Panc1 (cell line): ENCODE measurements around the gene CAVIN3. TPM values are rescaled to one million over a fixed set of nuclear protein-coding genes. Genes with fewer than 3 reads are reported as not detected.

ENCODE experiments used
- ATAC-seq: fragments of 200-7000 bp; cut with Tn5 transposase; 2 replicates; pipeline ENCODE4 v1.9.1; 2020; ENCODE audit warnings: mild to moderate bottlenecking, moderate library complexity
- BruUV-seq: library from RNA; stranded (reverse); fragments of 400-500 nt; replicated peaks from 2 replicates; lab custom pipeline; 2021; lab: Mats Ljungman, UMichigan
- CTCF ChIA-PET: fragments of 300-600 bp; sonication (Branson Sonifier 250); formaldehyde crosslinking; loops from one replicate; lab custom pipeline; 2022; ENCODE audit warnings: antibody characterized with exemption; lab: Charles Lee
- POLR2A ChIA-PET: fragments of 300-600 bp; sonication (Branson Sonifier 250); formaldehyde crosslinking; loops from one replicate; lab custom pipeline; 2022; ENCODE audit warnings: antibody characterized with exemption; lab: Charles Lee
- DNase-seq: peaks from one replicate; pipeline ENCODE4 v3.0.0-alpha.2; 2010; ENCODE audit warnings: low read depth, low spot score
- H3K27ac ChIP-seq: 2 replicates; pipeline ENCODE4 v1.5.1; 2011; ENCODE audit warnings: mild to moderate bottlenecking, low read length, inconsistent platforms
- H3K27me3 ChIP-seq: fragments of 200-500 bp; sonication (Bioruptor generic); 2 replicates; pipeline ENCODE4 v1.6.0; 2014; ENCODE audit warnings: low read length, inconsistent platforms; ENCODE audit not compliant: control insufficient read depth, insufficient read depth
- H3K36me3 ChIP-seq: fragments of 200-500 bp; sonication (Bioruptor generic); 2 replicates; pipeline ENCODE4 v1.5.1; 2014; ENCODE audit warnings: inconsistent platforms, mild to moderate bottlenecking, low read length, moderate library complexity; ENCODE audit not compliant: control insufficient read depth, insufficient read depth
- H3K4me1 ChIP-seq: 2 replicates; pipeline ENCODE4 v1.5.1; 2011; ENCODE audit warnings: inconsistent platforms, mild to moderate bottlenecking, low read length, moderate library complexity; ENCODE audit not compliant: control insufficient read depth, insufficient read depth
- H3K4me3 ChIP-seq, 2 experiments: 2 replicates each; pipeline ENCODE4 v1.5.1; 2011 to 2012; ENCODE audit warnings: low read depth in 2 of 2, low read length in 2 of 2, mild to moderate bottlenecking in 2 of 2, inconsistent platforms in 1 of 2, moderate library complexity in 1 of 2
- H3K9me3 ChIP-seq: fragments of 200-500 bp; sonication (Bioruptor generic); 2 replicates; pipeline ENCODE4 v1.5.1; 2014; ENCODE audit warnings: low read depth, mild to moderate bottlenecking, inconsistent platforms, low read length, moderate library complexity; ENCODE audit not compliant: control insufficient read depth, insufficient read depth
- POLR2AphosphoS5 ChIP-seq: IDR thresholded peaks from 2 replicates; pipeline ENCODE4 v1.6.1; 2012; ENCODE audit warnings: mild to moderate bottlenecking, low read depth, low read length, moderate library complexity
- SIN3A ChIP-seq: IDR thresholded peaks from 2 replicates; pipeline ENCODE4 v1.6.1; 2012; ENCODE audit warnings: low read depth, mild to moderate bottlenecking, low read length, moderate library complexity, borderline replicate concordance; ENCODE audit not compliant: insufficient read depth
- in situ Hi-C: cut with HindIII; loops from 2 replicates; pipeline ENCODE4 v1.10.0; 2016; ENCODE audit warnings: low sequenced_read_pairs, low pct_unique_long_range_greater_than_20kb
- intact Hi-C: fragments of 100-400 bp; cut with micrococcal nuclease; formaldehyde crosslinking; loops from one replicate; pipeline ENCODE4 v1.10.0; 2022; ENCODE audit not compliant: unreplicated experiment
- total RNA-seq: library from RNA; stranded (reverse); gene quantifications from one replicate; pipeline ENCODE4 v1.2.1, GENCODE V29; 2021; ENCODE audit not compliant: unreplicated experiment
- TF ChIP-seq, protein P1 (sequence below): fragments of 450-650 bp; IDR thresholded peaks from 2 replicates; pipeline ENCODE4 v1.5.1; 2017; ENCODE audit warnings: mild to moderate bottlenecking

CAVIN3 gene
- total RNA-seq, 1 experiment from 2014 or later = 31.1 TPM

DNA sequence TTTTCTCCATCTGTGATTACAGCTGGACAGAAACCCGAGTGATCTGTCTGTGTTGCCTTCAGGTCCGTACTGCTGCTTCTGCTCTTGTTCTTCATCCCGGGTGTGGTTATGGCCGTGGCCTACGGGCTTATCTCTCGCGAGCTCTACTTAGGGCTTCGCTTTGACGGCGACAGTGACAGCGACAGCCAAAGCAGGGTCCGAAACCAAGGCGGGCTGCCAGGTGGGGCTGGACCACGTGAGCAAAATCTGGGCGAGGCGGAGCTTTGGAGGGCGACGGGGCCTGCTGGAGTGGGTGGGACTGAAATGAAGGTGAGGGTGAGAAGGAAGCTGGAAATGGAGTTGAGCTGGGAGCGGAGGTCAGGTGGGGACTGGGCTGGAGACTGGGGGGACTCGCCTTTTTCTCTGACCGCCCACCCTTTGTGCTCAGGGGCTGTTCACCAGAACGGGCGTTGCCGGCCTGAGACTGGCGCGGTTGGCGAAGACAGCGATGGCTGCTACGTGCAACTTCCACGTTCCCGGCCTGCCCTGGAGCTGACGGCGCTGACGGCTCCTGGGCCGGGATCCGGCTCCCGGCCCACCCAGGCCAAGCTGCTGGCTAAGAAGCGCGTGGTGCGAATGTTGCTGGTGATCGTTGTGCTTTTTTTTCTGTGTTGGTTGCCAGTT is 49.6 kb downstream of the CAVIN3 start:
- in situ Hi-C loops = no loop called here
- POLR2A ChIA-PET = no interaction called here
- Histone ChIP-seq H3K9me3 (no peaks in the 10 kb centered on the region), H3K4me3 (no peak overlapping the region), H3K4me1 (no peaks in the 10 kb centered on the region), H3K36me3 (no peaks in the 10 kb centered on the region), H3K27me3 (peaks cover 9% of the 10 kb centered on the region), H3K27ac (no peak overlapping the region)
- no TSS peak for BruUV-seq
- no peak for ATAC-seq
- CTCF ChIA-PET = interaction anchor here (0.6 to 1.2 kb wide), 2 partner anchors 20 to 22 kb away, joined by 3 to 4 read pairs; no protein-coding TSS in a partner anchor
- DNase-seq = no peak
- no peak for TF ChIP-seq SIN3A
- intact Hi-C loops = no loop called here

DNA sequence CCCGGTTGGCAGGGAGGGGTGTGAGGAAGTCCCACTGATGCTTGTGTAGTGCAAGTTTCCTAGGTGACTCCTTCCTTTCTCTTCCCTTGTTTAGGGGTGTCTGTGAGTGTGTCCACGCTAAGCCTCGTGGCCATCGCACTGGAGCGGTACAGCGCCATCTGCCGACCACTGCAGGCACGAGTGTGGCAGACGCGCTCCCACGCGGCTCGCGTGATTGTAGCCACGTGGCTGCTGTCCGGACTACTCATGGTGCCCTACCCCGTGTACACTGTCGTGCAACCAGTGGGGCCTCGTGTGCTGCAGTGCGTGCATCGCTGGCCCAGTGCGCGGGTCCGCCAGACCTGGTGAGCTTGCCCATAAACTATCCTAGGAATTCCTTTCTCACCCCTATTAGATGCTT is 50.3 kb downstream of the CAVIN3 start:
- no peak overlapping the region for H3K4me3 ChIP-seq
- no peak overlapping the region for H3K27ac ChIP-seq
- no TSS peak for BruUV-seq
- TF ChIP-seq POLR2AphosphoS5 = no peak
- TF ChIP-seq, protein P1, sequence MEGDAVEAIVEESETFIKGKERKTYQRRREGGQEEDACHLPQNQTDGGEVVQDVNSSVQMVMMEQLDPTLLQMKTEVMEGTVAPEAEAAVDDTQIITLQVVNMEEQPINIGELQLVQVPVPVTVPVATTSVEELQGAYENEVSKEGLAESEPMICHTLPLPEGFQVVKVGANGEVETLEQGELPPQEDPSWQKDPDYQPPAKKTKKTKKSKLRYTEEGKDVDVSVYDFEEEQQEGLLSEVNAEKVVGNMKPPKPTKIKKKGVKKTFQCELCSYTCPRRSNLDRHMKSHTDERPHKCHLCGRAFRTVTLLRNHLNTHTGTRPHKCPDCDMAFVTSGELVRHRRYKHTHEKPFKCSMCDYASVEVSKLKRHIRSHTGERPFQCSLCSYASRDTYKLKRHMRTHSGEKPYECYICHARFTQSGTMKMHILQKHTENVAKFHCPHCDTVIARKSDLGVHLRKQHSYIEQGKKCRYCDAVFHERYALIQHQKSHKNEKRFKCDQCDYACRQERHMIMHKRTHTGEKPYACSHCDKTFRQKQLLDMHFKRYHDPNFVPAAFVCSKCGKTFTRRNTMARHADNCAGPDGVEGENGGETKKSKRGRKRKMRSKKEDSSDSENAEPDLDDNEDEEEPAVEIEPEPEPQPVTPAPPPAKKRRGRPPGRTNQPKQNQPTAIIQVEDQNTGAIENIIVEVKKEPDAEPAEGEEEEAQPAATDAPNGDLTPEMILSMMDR = peak; percentile 68
- no peak for TF ChIP-seq SIN3A
- peaks cover 12% of the 10 kb centered on the region for H3K27me3 ChIP-seq
- in situ Hi-C loops = no loop called here
- no peaks in the 10 kb centered on the region for H3K36me3 ChIP-seq
- no peaks in the 10 kb centered on the region for H3K9me3 ChIP-seq
- no peak for DNase-seq
- ChIA-PET POLR2A (no interaction called here), CTCF (interaction anchor here (0.6 kb wide), 1 partner anchor 14 kb away, joined by 4 read pairs; no protein-coding TSS in a partner anchor)
- intact Hi-C loops = no loop called here
- H3K4me1 ChIP-seq = no peaks in the 10 kb centered on the region
- ATAC-seq = no peak; the same call in 1 of the 2 replicates

Other genes with a start within 250 kb of the CAVIN3 start
- not detected for gene OR56B4, start 212.8 kb downstream of the CAVIN3 start, total RNA-seq
- not detected for gene OR52B2, start 150.2 kb downstream of the CAVIN3 start, total RNA-seq
- gene OR52W1, start 121.3 kb downstream of the CAVIN3 start, total RNA-seq = not detected
- gene C11orf42, start 114.9 kb downstream of the CAVIN3 start, total RNA-seq = not detected
- gene FHIP1B, start 85.9 kb downstream of the CAVIN3 start, total RNA-seq = 42.8 TPM
- gene CNGA4, start 81.4 kb downstream of the CAVIN3 start, total RNA-seq = 0.62 TPM
- not detected for gene CCKBR, start 60.7 kb downstream of the CAVIN3 start, total RNA-seq
- gene SMPD1, start 70.0 kb upstream of the CAVIN3 start, total RNA-seq = 20.0 TPM
- gene APBB1, start 98.6 kb upstream of the CAVIN3 start, total RNA-seq = 9.6 TPM
- gene HPX, start 120.5 kb upstream of the CAVIN3 start, total RNA-seq = 1.0 TPM
- 35.4 TPM for gene TRIM3, start 153.4 kb upstream of the CAVIN3 start, total RNA-seq
- gene ARFIP2, start 160.8 kb upstream of the CAVIN3 start, total RNA-seq = 116 TPM
- gene TIMM10B, start 161.0 kb upstream of the CAVIN3 start, total RNA-seq = 63.8 TPM
- 10.6 TPM for gene DNHD1, start 176.8 kb upstream of the CAVIN3 start, total RNA-seq